Erythroblast (primary cell): ENCODE results near the gene H19.

Experiments
- DNase-seq, 2 experiments: peaks; one replicate each; lab custom pipeline; 2025; lab: John Stamatoyannopoulos, UW
- GATA1 ChIP-seq: IDR thresholded peaks from 2 replicates; pipeline ENCODE4 v1.6.1; 2011; ENCODE audit warnings: low read depth, mild to moderate bottlenecking, control low read depth, low read length, moderate library complexity
- POLR2A ChIP-seq: IDR thresholded peaks from 2 replicates; pipeline ENCODE4 v1.6.1; 2011; ENCODE audit warnings: mild to moderate bottlenecking, low read length

Gene H19

DNA sequence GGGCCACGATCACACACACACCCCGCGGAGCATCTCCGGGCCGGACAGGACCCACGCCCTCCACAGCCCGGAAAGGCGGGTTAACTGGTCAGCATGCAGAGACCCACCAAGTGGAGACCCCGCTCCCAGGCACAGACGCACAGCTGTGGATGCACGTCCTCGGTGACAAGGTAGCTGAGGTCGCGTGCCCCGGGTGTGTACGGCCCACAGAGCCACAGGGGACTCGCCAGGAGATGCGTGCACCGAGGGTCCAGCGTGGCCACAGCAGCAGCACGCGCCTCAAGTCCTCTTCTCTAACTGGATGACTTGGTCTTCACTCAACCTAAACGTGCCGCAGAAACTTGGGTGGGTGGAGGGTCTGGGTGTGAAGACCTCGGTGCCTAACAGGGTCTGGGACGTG, 5.5 kb downstream of the H19 start:
- no peak for DNase-seq
- no peak for TF ChIP-seq GATA1
- no peak for TF ChIP-seq POLR2A

DNA sequence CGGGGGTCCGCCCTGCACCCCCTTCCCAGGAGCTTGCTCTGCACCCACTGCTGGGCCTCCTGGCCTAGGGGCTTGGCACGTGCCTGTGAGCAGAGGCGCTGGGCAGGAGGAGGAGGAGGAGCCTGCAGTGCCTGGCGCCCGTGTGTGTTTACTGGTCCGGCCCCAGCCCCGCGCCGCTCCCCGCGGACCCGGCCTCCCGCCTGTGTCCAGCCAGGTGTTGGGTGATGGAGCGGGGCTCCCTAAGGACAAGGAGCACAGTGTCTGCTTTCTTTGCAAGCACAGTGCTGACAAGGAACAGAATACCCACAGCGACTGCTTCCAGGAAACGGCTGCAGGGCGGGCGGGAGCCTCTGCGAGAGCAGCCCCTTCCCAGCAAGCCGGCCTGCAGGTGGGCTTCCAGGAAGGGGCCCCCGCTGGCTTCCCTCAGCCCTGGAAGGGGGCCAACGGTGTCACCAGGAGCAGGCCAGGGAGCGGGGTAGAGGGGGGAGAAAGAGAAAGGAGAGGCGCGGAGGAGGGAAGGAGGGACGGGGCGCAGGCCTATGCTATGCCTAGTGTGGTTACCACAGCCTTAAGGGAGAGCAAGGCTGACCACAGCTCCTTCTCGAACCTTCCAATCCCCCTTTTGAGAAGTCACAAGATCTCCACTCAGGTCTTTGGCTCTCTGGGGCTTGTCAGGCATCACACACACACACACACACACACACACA, 6.6 kb downstream of the H19 start:
- TF ChIP-seq POLR2A: no peak
- no peak for TF ChIP-seq GATA1
- no peak for DNase-seq

GRCh38 chr11:1989953-1990352, 7.7 kb downstream of the H19 start:
- DNase-seq: no peak
- no peak for TF ChIP-seq GATA1
- no peak for TF ChIP-seq POLR2A

DNA sequence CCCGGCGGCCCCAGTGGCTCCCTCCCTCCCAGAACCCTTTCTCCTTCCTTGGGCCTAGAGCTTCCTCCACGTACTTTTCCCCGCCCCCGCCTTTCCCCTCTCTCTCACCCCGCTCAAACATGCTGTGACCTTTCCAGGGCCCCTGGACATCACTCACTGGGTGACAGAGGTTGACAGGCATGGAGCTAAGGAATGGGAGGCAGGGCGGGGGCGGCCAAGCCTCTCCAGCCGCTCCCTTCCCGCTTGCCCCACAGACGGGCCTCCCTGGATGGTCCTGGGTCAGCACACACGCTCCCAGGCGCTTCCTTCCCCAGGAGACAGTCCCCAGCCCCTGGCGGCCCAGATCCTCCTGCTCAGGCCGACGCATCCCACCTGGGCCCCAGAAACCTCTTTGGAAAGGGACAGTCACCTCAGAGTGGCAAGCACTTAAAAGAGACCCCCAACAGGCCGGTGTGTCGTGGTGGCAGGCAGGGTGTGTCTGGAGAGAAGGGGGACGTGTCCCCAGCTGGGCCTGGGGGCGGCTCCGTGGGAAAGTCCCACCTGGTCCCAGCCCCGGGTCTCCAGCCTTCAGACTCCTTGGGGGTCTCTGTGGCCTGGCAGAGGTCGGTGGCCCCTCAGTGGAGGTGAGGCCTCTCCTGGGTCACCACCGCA, 8.8 kb downstream of the H19 start:
- no peak for DNase-seq
- TF ChIP-seq GATA1: no peak
- no peak for TF ChIP-seq POLR2A

GRCh38 chr11:1988174-1988573, 9.5 kb downstream of the H19 start:
- TF ChIP-seq GATA1 (no peak), POLR2A (no peak)
- no peak for DNase-seq

- no peak for DNase-seq
- TF ChIP-seq GATA1 (no peak), POLR2A (no peak)
Observed at GRCh38 chr11:1987024-1987423, 10.6 kb downstream of the H19 start.

- TF ChIP-seq GATA1 (no peak), POLR2A (no peak)
- no peak for DNase-seq
Observed at GRCh38 chr11:1983601-1983961, 14.1 kb downstream of the H19 start.

- TF ChIP-seq GATA1 (no peak), POLR2A (no peak)
- no peak for DNase-seq
Observed at GRCh38 chr11:1982873-1983600, 14.6 kb downstream of the H19 start.

- no peak for TF ChIP-seq GATA1
- DNase-seq: no peak
Observed at GRCh38 chr11:1979607-1980006, 18.0 kb downstream of the H19 start.

- DNase-seq: no peak
- TF ChIP-seq POLR2A: no peak
- no peak for TF ChIP-seq GATA1
Observed at GRCh38 chr11:1978720-1979473, 18.7 kb downstream of the H19 start.

DNA sequence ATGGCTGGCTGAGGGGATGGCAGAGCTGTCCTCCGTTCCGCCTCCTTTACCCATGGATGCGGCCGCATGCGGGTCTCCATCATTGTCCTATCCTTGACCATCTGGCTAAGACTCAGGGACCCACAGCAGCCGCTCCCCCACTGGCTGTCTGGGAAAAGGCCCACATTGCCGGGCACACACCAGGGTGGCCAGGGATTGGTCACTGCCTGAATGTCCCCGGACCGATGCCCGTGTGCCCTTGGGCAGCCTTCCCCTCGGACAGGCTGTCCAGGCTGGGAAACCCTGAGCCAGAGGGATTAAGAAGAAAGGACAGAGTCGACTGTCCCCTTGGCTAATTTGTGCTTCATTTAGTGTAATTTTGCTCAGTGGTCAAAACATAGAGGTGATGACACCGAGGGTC, 22.5 kb downstream of the H19 start:
- DNase-seq: no peak
- no peak for TF ChIP-seq GATA1
- TF ChIP-seq POLR2A: no peak

GRCh38 chr11:1970956-1971355, 26.7 kb downstream of the H19 start:
- DNase-seq: no peak
- no peak for TF ChIP-seq GATA1
- no peak for TF ChIP-seq POLR2A

- no peak for DNase-seq
- TF ChIP-seq GATA1: no peak
- TF ChIP-seq POLR2A: no peak
Observed at GRCh38 chr11:1969776-1970175, 27.9 kb downstream of the H19 start.

DNA sequence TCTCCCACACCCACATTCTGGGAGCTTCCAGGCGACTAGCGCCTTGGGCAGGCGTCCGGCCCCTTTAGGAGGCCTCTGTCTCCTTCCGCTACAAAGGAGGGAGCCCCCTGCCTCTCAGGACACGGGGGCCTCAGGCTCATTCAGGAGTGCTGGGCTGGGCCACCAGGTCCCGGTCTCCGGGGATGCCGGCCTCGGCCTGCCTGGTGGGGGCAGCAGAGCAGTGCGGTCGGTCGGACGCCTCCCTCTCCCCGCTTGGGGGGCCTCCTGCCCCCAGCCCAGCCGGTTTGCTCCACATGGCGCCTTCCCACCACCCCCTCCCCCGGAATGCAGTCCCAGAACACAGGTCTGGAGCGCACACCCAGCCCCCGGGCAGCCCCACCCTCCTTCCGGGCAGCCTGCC, 28.6 kb downstream of the H19 start:
- TF ChIP-seq POLR2A (no peak), GATA1 (no peak)

More for the DNA sequence above, 28.6 kb downstream of the H19 start:
- no peak for DNase-seq
